Large intestine (tissue), 3 donors: ENCODE results near the gene SYNJ2. TPM values are rescaled to one million over a fixed set of nuclear protein-coding genes. Genes with fewer than 3 reads are reported as not detected.

ENCODE experiments used
- DNase-seq, 2 donors: peaks; one replicate each; pipeline versions ENCODE4 v3.0.0 to v3.0.0-alpha.2; 2013
- H3K27ac ChIP-seq: one replicate; pipeline ENCODE4 v1.5.1; 2013; ENCODE audit warnings: low read length
- H3K27me3 ChIP-seq: 2 replicates; pipeline ENCODE4 v1.6.1; 2013; ENCODE audit warnings: low read length; ENCODE audit not compliant: control insufficient read depth, insufficient read depth
- H3K36me3 ChIP-seq: 2 replicates; pipeline ENCODE4 v1.6.1; 2013; ENCODE audit warnings: low read length; ENCODE audit not compliant: control insufficient read depth, insufficient read depth
- H3K4me1 ChIP-seq: one replicate; pipeline ENCODE4 v1.6.1; 2013; ENCODE audit warnings: low read length; ENCODE audit not compliant: control insufficient read depth, insufficient read depth
- H3K4me3 ChIP-seq: one replicate; pipeline ENCODE4 v1.5.1; 2013; ENCODE audit warnings: low read length
- H3K9me3 ChIP-seq: one replicate; pipeline ENCODE4 v1.6.1; 2013; ENCODE audit warnings: mild to moderate bottlenecking, low read depth, low read length, moderate library complexity; ENCODE audit not compliant: control insufficient read depth
- WGBS: methylation state at CpG from one replicate; pipeline ENCODE4 v1.1.5; 2013; ENCODE audit warnings: low lambda C conversion rate; ENCODE audit not compliant: insufficient coverage; 5-methylcytosine and 5-hydroxymethylcytosine counted together
- polyA plus RNA-seq: library from polyadenylated mRNA; unstranded; fragments of 120-200 nt; gene quantifications from one replicate; pipeline ENCODE4 v1.2.1, GENCODE V29; 2013

The SYNJ2 gene
- polyA plus RNA-seq, 1 donor, result 14.3 TPM

GRCh38 chr6:158087224-158087867 is 105.7 kb downstream of the SYNJ2 start:
- H3K4me3 ChIP-seq, result no peak overlapping the region
- H3K27ac ChIP-seq, result no peak overlapping the region
- no peak for DNase-seq
- H3K27me3 ChIP-seq, result no peaks in the 10 kb centered on the region
- H3K4me1 ChIP-seq, result no peaks in the 10 kb centered on the region
- WGBS, result 95% methylated on average over 2 of the region's 14 CpGs
- peaks cover 72% of the 10 kb centered on the region for H3K36me3 ChIP-seq
- H3K9me3 ChIP-seq, result no peaks in the 10 kb centered on the region

GRCh38 chr6:158092806-158093205 is 111.1 kb downstream of the SYNJ2 start:
- WGBS, result no CpG with 5 or more reads among the region's 9 CpGs
- Histone ChIP-seq H3K4me1 (no peaks in the 10 kb centered on the region), H3K27me3 (no peaks in the 10 kb centered on the region), H3K4me3 (no peak overlapping the region), H3K9me3 (no peaks in the 10 kb centered on the region), H3K36me3 (peaks cover 70% of the 10 kb centered on the region), H3K27ac (no peak overlapping the region)
- DNase-seq, result no peak

GRCh38 chr6:158095031-158095430 is 113.4 kb downstream of the SYNJ2 start:
- DNase-seq, result no peak
- Histone ChIP-seq H3K27ac (no peak overlapping the region), H3K4me3 (no peak overlapping the region), H3K27me3 (no peaks in the 10 kb centered on the region), H3K4me1 (no peaks in the 10 kb centered on the region), H3K36me3 (peaks cover 52% of the 10 kb centered on the region), H3K9me3 (no peaks in the 10 kb centered on the region)
- 80% methylated on average over 1 of the region's 6 CpGs for WGBS

- Histone ChIP-seq H3K4me3 (no peak overlapping the region), H3K27me3 (no peaks in the 10 kb centered on the region), H3K36me3 (peaks cover 49% of the 10 kb centered on the region), H3K4me1 (no peaks in the 10 kb centered on the region), H3K27ac (no peak overlapping the region), H3K9me3 (no peaks in the 10 kb centered on the region)
- no peak for DNase-seq
- WGBS, result no CpG with 5 or more reads among the region's 15 CpGs
These were observed 114.0 kb downstream of the SYNJ2 start for GRCh38 chr6:158095671-158096070.

GRCh38 chr6:158103228-158103627 is 121.6 kb downstream of the SYNJ2 start:
- DNase-seq, result no peak
- no peaks in the 10 kb centered on the region for H3K9me3 ChIP-seq
- H3K36me3 ChIP-seq, result no peaks in the 10 kb centered on the region
- no peaks in the 10 kb centered on the region for H3K27me3 ChIP-seq
- no CpG with 5 or more reads among the region's 4 CpGs for WGBS
- no peak overlapping the region for H3K27ac ChIP-seq
- no peaks in the 10 kb centered on the region for H3K4me1 ChIP-seq
- no peak overlapping the region for H3K4me3 ChIP-seq

GRCh38 chr6:158104696-158105095 is 123.0 kb downstream of the SYNJ2 start:
- no peak for DNase-seq
- no peaks in the 10 kb centered on the region for H3K9me3 ChIP-seq
- no peaks in the 10 kb centered on the region for H3K27me3 ChIP-seq
- H3K4me3 ChIP-seq, result no peak overlapping the region
- H3K27ac ChIP-seq, result no peak overlapping the region
- 100% methylated on average over 2 of the region's 2 CpGs for WGBS
- no peaks in the 10 kb centered on the region for H3K36me3 ChIP-seq
- H3K4me1 ChIP-seq, result no peaks in the 10 kb centered on the region

GRCh38 chr6:158109748-158110147 is 128.1 kb downstream of the SYNJ2 start:
- Histone ChIP-seq H3K27ac (no peak overlapping the region), H3K36me3 (peaks cover 2% of the 10 kb centered on the region), H3K4me3 (no peak overlapping the region), H3K27me3 (no peaks in the 10 kb centered on the region), H3K4me1 (no peaks in the 10 kb centered on the region), H3K9me3 (no peaks in the 10 kb centered on the region)
- no peak for DNase-seq
- WGBS, result 100% methylated on average over 1 of the region's 2 CpGs

GRCh38 chr6:158110986-158111385 is 129.3 kb downstream of the SYNJ2 start:
- Histone ChIP-seq H3K4me3 (no peak overlapping the region), H3K27ac (no peak overlapping the region), H3K4me1 (no peaks in the 10 kb centered on the region), H3K27me3 (no peaks in the 10 kb centered on the region), H3K36me3 (peaks cover 2% of the 10 kb centered on the region), H3K9me3 (no peaks in the 10 kb centered on the region)
- DNase-seq, result no peak
- WGBS, result 100% methylated on average over 1 of the region's 5 CpGs

- DNase-seq, result no peak
- no peak overlapping the region for H3K4me3 ChIP-seq
- H3K27ac ChIP-seq, result no peak overlapping the region
- no peaks in the 10 kb centered on the region for H3K4me1 ChIP-seq
- WGBS, result no CpG with 5 or more reads among the region's 5 CpGs
- H3K9me3 ChIP-seq, result no peaks in the 10 kb centered on the region
- no peaks in the 10 kb centered on the region for H3K27me3 ChIP-seq
- peaks cover 2% of the 10 kb centered on the region for H3K36me3 ChIP-seq
These were observed 130.3 kb downstream of the SYNJ2 start for GRCh38 chr6:158111987-158112386.

- H3K4me1 ChIP-seq, result no peaks in the 10 kb centered on the region
- no peak overlapping the region for H3K4me3 ChIP-seq
- H3K9me3 ChIP-seq, result no peaks in the 10 kb centered on the region
- no peak overlapping the region for H3K27ac ChIP-seq
- H3K36me3 ChIP-seq, result peaks cover 2% of the 10 kb centered on the region
- no peak for DNase-seq
- no peaks in the 10 kb centered on the region for H3K27me3 ChIP-seq
These were observed 132.1 kb downstream of the SYNJ2 start for GRCh38 chr6:158113802-158114201.

GRCh38 chr6:158115102-158115501 is 133.4 kb downstream of the SYNJ2 start:
- no CpG with 5 or more reads among the region's 4 CpGs for WGBS
- peaks cover 2% of the 10 kb centered on the region for H3K36me3 ChIP-seq

More at GRCh38 chr6:158115102-158115501, 133.4 kb downstream of the SYNJ2 start:
- Histone ChIP-seq H3K4me1 (no peaks in the 10 kb centered on the region), H3K4me3 (no peak overlapping the region), H3K9me3 (no peaks in the 10 kb centered on the region), H3K27ac (no peak overlapping the region), H3K27me3 (no peaks in the 10 kb centered on the region)
- DNase-seq, result no peak
